ENCODE results near the gene SLC8B1.

The SLC8B1 gene

GRCh38 chr12:113267621-113268020 is 67.3 kb downstream of the SLC8B1 start:
- no peak overlapping the region for H2BK12ac ChIP-seq (ENCODE audit: low read length in 2 of 2)
- H3K27ac ChIP-seq (ENCODE audit: low read length, poor library complexity, severe bottlenecking), result no peak overlapping the region
- no peak overlapping the region for H3K18ac ChIP-seq (ENCODE audit: low read depth in 1 of 2, low read length in 2 of 2)
- over 99% methylated on average over 7 of the region's 7 CpGs for WGBS
- peaks cover 9% of the 10 kb centered on the region for H3K4me1 ChIP-seq (ENCODE audit: control insufficient read depth, insufficient read depth, low read depth, low read length)
- H2BK15ac ChIP-seq (ENCODE audit: low read depth, poor library complexity, severe bottlenecking), result no peak overlapping the region
- no peak overlapping the region for H4K8ac ChIP-seq (ENCODE audit: low read length)
- no peak overlapping the region for H2BK120ac ChIP-seq (ENCODE audit: low read depth, low read length)
- H2AK5ac ChIP-seq (ENCODE audit: low read length, severe bottlenecking), result no peak overlapping the region
- H2BK5ac ChIP-seq (ENCODE audit: low read depth, low read length, poor library complexity, severe bottlenecking), result no peak overlapping the region
- H3K9ac ChIP-seq (ENCODE audit: low read length), result no peak overlapping the region
- H2AFZ ChIP-seq (ENCODE audit: low read depth, low read length), result no peak overlapping the region
- H3K4me2 ChIP-seq (ENCODE audit: low read length, poor library complexity, severe bottlenecking), result no peak overlapping the region
- no peaks in the 10 kb centered on the region for H3K9me3 ChIP-seq (ENCODE audit: control insufficient read depth, low read length)
- no peak for DNase-seq
- H3K36me3 ChIP-seq (ENCODE audit: control insufficient read depth in 1 of 2, insufficient read depth in 2 of 2, low read depth in 1 of 2, low read length in 2 of 2), result peaks cover 46 to 54% of the 10 kb centered on the region in 2 experiments
- no peaks in the 10 kb centered on the region for H3K79me1 ChIP-seq (replicated peaks; ENCODE audit: low read length, poor library complexity, severe bottlenecking)
- no peak overlapping the region for H3K23ac ChIP-seq (ENCODE audit: low read length in 2 of 2)
- no peak overlapping the region for H3K14ac ChIP-seq (ENCODE audit: low read length in 2 of 2)
- H3K4ac ChIP-seq (ENCODE audit: low read depth in 1 of 2, low read length in 2 of 2), result no peak overlapping the region
- no peaks in the 10 kb centered on the region for H3K27me3 ChIP-seq (ENCODE audit: control insufficient read depth in 1 of 2, insufficient read depth in 1 of 2, low read length in 2 of 2)
- no peak overlapping the region for H3K4me3 ChIP-seq (ENCODE audit: insufficient read depth in 1 of 2, low read depth in 1 of 2, low read length in 2 of 2)
- H4K91ac ChIP-seq (ENCODE audit: low read length), result no peak overlapping the region

- Histone ChIP-seq H3K27me3 (ENCODE audit: control insufficient read depth in 1 of 2, insufficient read depth in 1 of 2, low read length in 2 of 2) (no peaks in the 10 kb centered on the region), H3K4me1 (ENCODE audit: control insufficient read depth, insufficient read depth, low read depth, low read length) (peaks cover 2% of the 10 kb centered on the region), H3K79me1 (replicated peaks; ENCODE audit: low read length, poor library complexity, severe bottlenecking) (no peaks in the 10 kb centered on the region), H3K9ac (ENCODE audit: low read length) (no peak overlapping the region), H2AFZ (ENCODE audit: low read depth, low read length) (no peak overlapping the region), H3K4me2 (ENCODE audit: low read length, poor library complexity, severe bottlenecking) (no peak overlapping the region), H3K27ac (ENCODE audit: low read length, poor library complexity, severe bottlenecking) (no peak overlapping the region), H3K4me3 (ENCODE audit: insufficient read depth in 1 of 2, low read depth in 1 of 2, low read length in 2 of 2) (no peak overlapping the region), H3K4ac (ENCODE audit: low read depth in 1 of 2, low read length in 2 of 2) (no peak overlapping the region), H2BK15ac (ENCODE audit: low read depth, poor library complexity, severe bottlenecking) (no peak overlapping the region), H2AK5ac (ENCODE audit: low read length, severe bottlenecking) (no peak overlapping the region), H3K14ac (ENCODE audit: low read length in 2 of 2) (no peak overlapping the region), H3K9me3 (ENCODE audit: control insufficient read depth, low read length) (no peaks in the 10 kb centered on the region), H4K91ac (ENCODE audit: low read length) (no peak overlapping the region), H3K36me3 (ENCODE audit: control insufficient read depth in 1 of 2, insufficient read depth in 2 of 2, low read depth in 1 of 2, low read length in 2 of 2) (peaks cover 45 to 60% of the 10 kb centered on the region in 2 experiments), H4K8ac (ENCODE audit: low read length) (no peak overlapping the region), H2BK12ac (ENCODE audit: low read length in 2 of 2) (no peak overlapping the region), H2BK5ac (ENCODE audit: low read depth, low read length, poor library complexity, severe bottlenecking) (no peak overlapping the region), H3K23ac (ENCODE audit: low read length in 2 of 2) (no peak overlapping the region), H2BK120ac (ENCODE audit: low read depth, low read length) (no peak overlapping the region), H3K18ac (ENCODE audit: low read depth in 1 of 2, low read length in 2 of 2) (no peak overlapping the region)
- no peak for DNase-seq
- WGBS, result 96% methylated on average over 23 of the region's 23 CpGs
Measured at GRCh38 chr12:113266106-113266895, 68.6 kb downstream of the SLC8B1 start.

GRCh38 chr12:113263431-113263963 is 71.4 kb downstream of the SLC8B1 start:
- Histone ChIP-seq H3K4me1 (ENCODE audit: control insufficient read depth, insufficient read depth, low read depth, low read length) (peaks cover 11% of the 10 kb centered on the region), H4K91ac (ENCODE audit: low read length) (no peak overlapping the region), H4K8ac (ENCODE audit: low read length) (no peak overlapping the region), H3K4me3 (ENCODE audit: insufficient read depth in 1 of 2, low read depth in 1 of 2, low read length in 2 of 2) (no peak overlapping the region), H2BK5ac (ENCODE audit: low read depth, low read length, poor library complexity, severe bottlenecking) (no peak overlapping the region), H3K18ac (ENCODE audit: low read depth in 1 of 2, low read length in 2 of 2) (no peak overlapping the region), H3K27me3 (ENCODE audit: control insufficient read depth in 1 of 2, insufficient read depth in 1 of 2, low read length in 2 of 2) (no peaks in the 10 kb centered on the region), H3K79me1 (replicated peaks; ENCODE audit: low read length, poor library complexity, severe bottlenecking) (peaks cover 1% of the 10 kb centered on the region), H2BK12ac (ENCODE audit: low read length in 2 of 2) (no peak overlapping the region), H3K14ac (ENCODE audit: low read length in 2 of 2) (peak overlapping the region in 1 of 2 experiments; percentile 61), H2BK120ac (ENCODE audit: low read depth, low read length) (no peak overlapping the region), H3K23ac (ENCODE audit: low read length in 2 of 2) (no peak overlapping the region), H2BK15ac (ENCODE audit: low read depth, poor library complexity, severe bottlenecking) (no peak overlapping the region), H2AK5ac (ENCODE audit: low read length, severe bottlenecking) (no peak overlapping the region), H3K27ac (ENCODE audit: low read length, poor library complexity, severe bottlenecking) (no peak overlapping the region), H2AFZ (ENCODE audit: low read depth, low read length) (no peak overlapping the region), H3K4ac (ENCODE audit: low read depth in 1 of 2, low read length in 2 of 2) (no peak overlapping the region), H3K9me3 (ENCODE audit: control insufficient read depth, low read length) (no peaks in the 10 kb centered on the region), H3K9ac (ENCODE audit: low read length) (no peak overlapping the region), H3K36me3 (ENCODE audit: control insufficient read depth in 1 of 2, insufficient read depth in 2 of 2, low read depth in 1 of 2, low read length in 2 of 2) (peaks cover 31 to 48% of the 10 kb centered on the region in 2 experiments), H3K4me2 (ENCODE audit: low read length, poor library complexity, severe bottlenecking) (no peak overlapping the region)
- 99% methylated on average over 9 of the region's 9 CpGs for WGBS
- DNase-seq, result no peak

- Histone ChIP-seq H3K36me3 (ENCODE audit: control insufficient read depth in 1 of 2, insufficient read depth in 2 of 2, low read depth in 1 of 2, low read length in 2 of 2) (peaks cover 23 to 40% of the 10 kb centered on the region in 2 experiments), H2BK120ac (ENCODE audit: low read depth, low read length) (no peak overlapping the region), H3K4me2 (ENCODE audit: low read length, poor library complexity, severe bottlenecking) (no peak overlapping the region), H3K9me3 (ENCODE audit: control insufficient read depth, low read length) (no peaks in the 10 kb centered on the region), H3K27me3 (ENCODE audit: control insufficient read depth in 1 of 2, insufficient read depth in 1 of 2, low read length in 2 of 2) (no peaks in the 10 kb centered on the region), H4K8ac (ENCODE audit: low read length) (no peak overlapping the region), H3K9ac (ENCODE audit: low read length) (no peak overlapping the region), H3K4me3 (ENCODE audit: insufficient read depth in 1 of 2, low read depth in 1 of 2, low read length in 2 of 2) (no peak overlapping the region), H2BK15ac (ENCODE audit: low read depth, poor library complexity, severe bottlenecking) (no peak overlapping the region), H4K91ac (ENCODE audit: low read length) (no peak overlapping the region), H3K4me1 (ENCODE audit: control insufficient read depth, insufficient read depth, low read depth, low read length) (peaks cover 11% of the 10 kb centered on the region), H3K14ac (ENCODE audit: low read length in 2 of 2) (no peak overlapping the region), H3K23ac (ENCODE audit: low read length in 2 of 2) (no peak overlapping the region), H2AFZ (ENCODE audit: low read depth, low read length) (no peak overlapping the region), H2AK5ac (ENCODE audit: low read length, severe bottlenecking) (no peak overlapping the region), H3K18ac (ENCODE audit: low read depth in 1 of 2, low read length in 2 of 2) (no peak overlapping the region), H2BK5ac (ENCODE audit: low read depth, low read length, poor library complexity, severe bottlenecking) (no peak overlapping the region), H3K79me1 (replicated peaks; ENCODE audit: low read length, poor library complexity, severe bottlenecking) (peaks cover 1% of the 10 kb centered on the region), H3K4ac (ENCODE audit: low read depth in 1 of 2, low read length in 2 of 2) (peak overlapping the region in 1 of 2 experiments; percentile 35), H3K27ac (ENCODE audit: low read length, poor library complexity, severe bottlenecking) (no peak overlapping the region), H2BK12ac (ENCODE audit: low read length in 2 of 2) (peak overlapping the region in 1 of 2 experiments; percentile 35)
- peak; percentile 21 for DNase-seq
Measured at GRCh38 chr12:113262710-113263109, 72.2 kb downstream of the SLC8B1 start.

All from mesenchymal stem cell (in vitro differentiated cells and primary cell).